Heart right ventricle (tissue), 16 donors: Measurements from ENCODE around the gene FAM168A. TPM values are rescaled to one million over a fixed set of nuclear protein-coding genes. Genes with fewer than 3 reads are reported as not detected.

Experiments used
- ATAC-seq, 8 donors: fragments of 200-7000 bp; cut with Tn5 transposase; one replicate each; pipeline ENCODE4 v1.9.1; 2020; ENCODE audit warnings: mild to moderate bottlenecking in 8 of 8, moderate library complexity in 8 of 8, moderate number of reproducible peaks in 1 of 8
- DNase-seq, 2 donors: peaks; one replicate each; pipeline ENCODE4 v3.0.0-alpha.2; 2020
- H3K27ac ChIP-seq, 10 donors: fragments of 200-600 bp; sonication (generic) in 2 of 10; one replicate each; pipeline versions ENCODE4 v1.5.0 to v1.8.0; 2020 to 2022; ENCODE audit warnings: mild to moderate bottlenecking in 3 of 10
- H3K27me3 ChIP-seq, 7 donors: fragments of 200-600 bp; one replicate each; pipeline ENCODE4 v1.8.0; 2021 to 2022; ENCODE audit warnings: mild to moderate bottlenecking in 2 of 7
- H3K36me3 ChIP-seq, 9 donors: fragments of 200-600 bp; sonication (generic) in 1 of 9; one replicate each; pipeline versions ENCODE4 v1.5.0 to v1.8.0; 2020 to 2022; ENCODE audit warnings: mild to moderate bottlenecking in 2 of 9
- H3K4me1 ChIP-seq, 9 donors: fragments of 200-600 bp; sonication (generic) in 1 of 9; one replicate each; pipeline versions ENCODE4 v1.5.0 to v1.8.0; 2020 to 2022; ENCODE audit warnings: mild to moderate bottlenecking in 4 of 9
- H3K4me3 ChIP-seq, 10 donors: fragments of 200-600 bp; sonication (generic) in 2 of 10; one replicate each; pipeline versions ENCODE4 v1.5.0 to v1.8.0; 2020 to 2022; ENCODE audit warnings: mild to moderate bottlenecking in 7 of 10, moderate library complexity in 2 of 10
- H3K9me3 ChIP-seq, 11 donors: fragments of 200-600 bp in 10 of 11; sonication (generic) in 2 of 11; one replicate each; pipeline versions ENCODE4 v1.5.0 to v1.8.0; 2013 to 2022; ENCODE audit warnings: mild to moderate bottlenecking in 2 of 11, control low read depth in 1 of 11, moderate library complexity in 1 of 11
- CTCF ChIP-seq, 9 donors: fragments of 200-600 bp; sonication (generic) in 2 of 9; IDR thresholded peaks; one replicate each; pipeline versions ENCODE4 v1.5.0 to v1.8.0; 2021 to 2022; ENCODE audit warnings: antibody characterized with exemption in 9 of 9, mild to moderate bottlenecking in 5 of 9, moderate library complexity in 1 of 9
- WGBS, 2 donors: extraction: QIAGEN DNeasy Blood & Tissue Kit; methylation state at CpG; one replicate each; pipeline ENCODE4 v1.1.7; 2013; ENCODE audit warnings: inconsistent platforms in 1 of 2; 5-methylcytosine and 5-hydroxymethylcytosine counted together
- intact Hi-C, 10 donors: fragments of 100-400 bp; cut with DNase I; formaldehyde crosslinking; loops; one replicate each; pipeline versions ENCODE4 v1.11.1 to v1.14.2; 2022
- polyA plus RNA-seq, 2 donors: library from polyadenylated mRNA; stranded (reverse); fragments of 200-250 nt; gene quantifications; one replicate each; pipeline ENCODE4 v1.2.3, GENCODE V29; 2013
- total RNA-seq, 10 donors: library from RNA; stranded (reverse); fragmentation: NEBNext Ultra II Directional in 3 of 10; extraction: Animal tissue kit (Norgen Biotek cat#: 25700) in 3 of 10; gene quantifications; one replicate each; pipeline versions ENCODE4 v1.2.1 to v1.2.4, GENCODE V29; 2021 to 2023
- donor health status: Arrhythmogenic right ventricular cardiomyopathy.
- donor health status: ischemic (EF 13 %, LVEDD 7.1; RV severe dilation, severe dysfunction).
- donor health status: healthy with polysubstance abuse.
- donor health status: DM: no; HTN: yes; CAD: no.
- donor health status: DM: no; HTN: no; CAD: no.
- donor health status: ischemic (EF 25% LVEDD 6.9; RV normal size, moderate dysfunction).
- donor health status: ischemic (EF 25% LVEDD 5.7; RV mildly dilated, moderate dysfunction).
- donor health status: healthy.
- donor health status: DM: yes; HTN: yes; CAD: no.
- donor health status: Ischemic cardiomyopathy.
- donor health status: ischemic (EF 35%, LVEDD 5.7; RV mildly dilated, moderate dysfunction).
- donor health status: nonischemic (EF 11% LVEDD 7.7; RV severe dilation, severe dysfunction).
- donor health status: DM: yes; HTN: yes; CAD: no.
- donor health status: PGD.
- donor health status: ischemic (EF 29% LVEDD 5.4; RV normal size, mild dysfunction).
- donor health status: nonischemic (EF 23%, LVEDD 6.1; RV moderate dilation, normal function).

FAM168A gene
- total and polyA plus RNA-seq, 12 donors: 7.9 to 37.1 (median 31.8) TPM

DNA sequence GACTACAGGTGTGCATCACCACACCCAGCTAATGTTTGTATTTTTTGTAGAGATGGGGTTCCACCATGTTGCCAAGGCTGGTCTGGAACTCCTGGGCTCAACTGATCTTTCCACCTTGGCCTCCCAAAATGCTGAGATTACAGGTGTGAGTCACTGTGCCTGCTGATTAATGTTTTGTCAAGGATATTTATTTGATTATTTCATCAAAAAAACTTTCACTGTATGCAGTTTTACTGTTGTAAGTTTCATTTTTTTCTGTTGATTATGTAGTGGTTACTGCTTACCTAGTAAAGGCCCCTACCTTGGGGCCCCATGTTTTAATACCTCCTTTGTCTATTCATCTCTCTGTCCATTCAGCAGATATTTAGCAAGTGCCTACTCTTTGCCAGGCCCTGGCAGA is 16.7 kb upstream of the FAM168A start:
- intact Hi-C loops: no loop called here
- no peak overlapping the region for H3K4me3 ChIP-seq
- no peak for ATAC-seq

GRCh38 chr11:73612601-73613140 is 14.8 kb upstream of the FAM168A start:
- Histone ChIP-seq H3K4me3 (no peak overlapping the region), H3K4me1 (no peaks in the 10 kb centered on the region), H3K9me3 (no peaks in the 10 kb centered on the region), H3K27me3 (no peaks in the 10 kb centered on the region), H3K36me3 (no peaks in the 10 kb centered on the region), H3K27ac (no peak overlapping the region)
- no peak for TF ChIP-seq CTCF (IDR thresholded peaks at IDR 0.05)
- DNase-seq (no peak), ATAC-seq (no peak)
- 84% methylated on average over 5 of the region's 5 CpGs for WGBS, 2 donors
- intact Hi-C loops: no loop called here

More for the DNA sequence above, 16.7 kb upstream of the FAM168A start:
- DNase-seq: no peak
- no peaks in the 10 kb centered on the region for H3K27me3 ChIP-seq
- no peaks in the 10 kb centered on the region for H3K4me1 ChIP-seq
- TF ChIP-seq CTCF (IDR thresholded peaks at IDR 0.05): no peak
- H3K36me3 ChIP-seq: no peaks in the 10 kb centered on the region
- no peaks in the 10 kb centered on the region for H3K9me3 ChIP-seq
- H3K27ac ChIP-seq: no peak overlapping the region

- DNase-seq (no peak), ATAC-seq (no peak)
- intact Hi-C loops: loop anchor here in 2 of 10 donors (5.0 to 10.0 kb wide), 5 partner anchors 47 to 197 kb away; no protein-coding TSS in a partner anchor
- Histone ChIP-seq H3K36me3 (no peaks in the 10 kb centered on the region), H3K4me3 (peak overlapping the region; percentile 73 to 100 (median 87)), H3K9me3 (no peaks in the 10 kb centered on the region), H3K4me1 (peaks cover 4 to 30% (median 21%) of the 10 kb centered on the region in 9 donors), H3K27me3 (no peaks in the 10 kb centered on the region), H3K27ac (peak overlapping the region; percentile 77 to 95 (median 86))
- 34 to 38% methylated on average over 20 of the region's 20 CpGs for WGBS, 2 donors
- TF ChIP-seq CTCF (IDR thresholded peaks at IDR 0.05): no peak
Measured at GRCh38 chr11:73598719-73599379, 937 bp upstream of the FAM168A start.

DNA sequence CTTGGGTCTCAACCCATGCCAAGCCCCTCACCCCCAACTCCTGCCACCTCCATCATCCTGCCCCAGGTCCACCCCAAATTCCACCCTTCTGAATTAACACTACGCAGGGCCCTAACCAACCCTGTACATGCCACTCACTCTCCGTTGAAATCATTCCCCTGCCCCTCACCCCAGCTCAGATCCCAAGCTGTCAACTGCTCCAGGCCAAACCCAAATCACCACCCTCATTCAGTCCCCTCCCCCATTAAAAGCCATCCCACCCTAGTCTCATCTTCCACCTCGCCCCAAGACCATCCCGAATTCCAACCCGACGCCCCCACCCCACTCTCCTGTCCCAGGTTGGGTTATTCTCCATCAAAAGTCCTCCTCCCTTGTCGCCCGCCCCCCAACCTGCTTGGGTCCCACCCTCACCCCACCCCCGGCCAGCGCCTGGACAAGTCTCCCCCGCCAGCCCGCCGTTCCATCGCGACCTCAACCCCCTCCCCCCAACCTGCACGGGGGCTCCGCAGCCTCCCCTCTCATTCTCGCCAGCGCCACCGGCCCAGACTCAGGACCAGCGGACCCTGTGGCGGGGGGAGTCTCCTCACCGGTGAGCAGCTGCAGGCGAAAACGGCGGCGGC is 466 bp downstream of the FAM168A start:
- WGBS, 2 donors: 2 to 3% methylated on average over 24 to 27 of the region's 27 CpGs
- ATAC-seq (peak in 3 of 8 donors; percentile 3 to 30 (median 27)), DNase-seq (peak in 1 of 2 donors; percentile 26)
- Histone ChIP-seq H3K27me3 (no peaks in the 10 kb centered on the region), H3K27ac (peak overlapping the region; percentile 77 to 95 (median 86)), H3K4me1 (peaks cover 4 to 32% (median 21%) of the 10 kb centered on the region in 9 donors), H3K4me3 (peak overlapping the region; percentile 73 to 100 (median 87)), H3K9me3 (no peaks in the 10 kb centered on the region), H3K36me3 (no peaks in the 10 kb centered on the region)
- intact Hi-C loops: loop anchor here in 2 of 10 donors (5.0 to 10.0 kb wide), 5 partner anchors 45 to 195 kb away; no protein-coding TSS in a partner anchor
- no peak for TF ChIP-seq CTCF (IDR thresholded peaks at IDR 0.05)
